WTC11 (cell line): ENCODE measurements around the gene ISG15. TPM values are rescaled to one million over a fixed set of nuclear protein-coding genes. Genes with fewer than 3 reads are reported as not detected.

Experiments
- ATAC-seq: fragments of 200-7000 bp; cut with Tn5 transposase; 2 replicates; pipeline ENCODE4 v1.10.0; 2021; ENCODE audit warnings: mild to moderate bottlenecking, moderate library complexity
- CTCF ChIA-PET: fragments of 300-600 bp; sonication (Branson Sonifier 250); formaldehyde crosslinking; loops from one replicate; lab custom pipeline; 2021; ENCODE audit warnings: antibody characterized with exemption; lab: Charles Lee
- POLR2A ChIA-PET: fragments of 350-600 bp; sonication (Branson Sonifier 250); formaldehyde crosslinking; loops from one replicate; lab custom pipeline; 2021; ENCODE audit warnings: antibody characterized with exemption; lab: Charles Lee
- DNase-seq: peaks from one replicate; pipeline ENCODE4 v3.0.0; 2021; ENCODE audit warnings: low spot score
- H3K27ac Mint-ChIP-seq: 2 replicates; pipeline ENCODE4 v1.8.0; 2021; ENCODE audit warnings: mixed read lengths
- H3K27me3 Mint-ChIP-seq: 2 replicates; pipeline ENCODE4 v1.8.0; 2021; ENCODE audit warnings: low read depth, mild to moderate bottlenecking, moderate library complexity, mixed read lengths
- H3K36me3 Mint-ChIP-seq: 2 replicates; pipeline ENCODE4 v1.8.0; 2021; ENCODE audit warnings: mixed read lengths
- H3K4me1 Mint-ChIP-seq: 2 replicates; pipeline ENCODE4 v1.8.0; 2022; ENCODE audit warnings: mixed read lengths
- H3K4me3 Mint-ChIP-seq: 2 replicates; pipeline ENCODE4 v1.8.0; 2021; ENCODE audit warnings: mild to moderate bottlenecking, moderate library complexity, mixed read lengths
- H3K9me3 Mint-ChIP-seq: 2 replicates; pipeline ENCODE4 v1.8.0; 2021; ENCODE audit warnings: mixed read lengths
- AFF4 ChIP-seq: sonication (generic); formaldehyde crosslinking; IDR thresholded peaks from 2 replicates; pipeline ENCODE4 v1.8.1; 2023; ENCODE audit warnings: mild to moderate bottlenecking, missing genetic modification reagents, borderline replicate concordance
- ATF2 ChIP-seq: sonication (generic); formaldehyde crosslinking; IDR thresholded peaks from 2 replicates; pipeline ENCODE4 v1.8.1; 2022; ENCODE audit warnings: low read depth, missing genetic modification reagents, borderline replicate concordance
- CREM ChIP-seq: sonication (generic); formaldehyde crosslinking; IDR thresholded peaks from 2 replicates; pipeline ENCODE4 v1.8.1; 2022; ENCODE audit warnings: mild to moderate bottlenecking, missing genetic modification reagents, moderate library complexity
- EMX1 ChIP-seq: fragments of 250-450 bp; sonication (Bioruptor Pico); IDR thresholded peaks from 2 replicates; pipeline ENCODE4 v1.8.0; 2021; ENCODE audit warnings: mild to moderate bottlenecking
- FOXP1 ChIP-seq: sonication (generic); formaldehyde crosslinking; IDR thresholded peaks from 2 replicates; pipeline ENCODE4 v1.8.0; 2022; ENCODE audit warnings: missing genetic modification reagents, mild to moderate bottlenecking, moderate library complexity, borderline replicate concordance
- IRF2 ChIP-seq: sonication (generic); formaldehyde crosslinking; IDR thresholded peaks from 2 replicates; pipeline ENCODE4 v1.8.0; 2022; ENCODE audit warnings: low read depth, missing genetic modification reagents, borderline replicate concordance
- NFATC4 ChIP-seq: fragments of 250-450 bp; sonication (Bioruptor Pico); IDR thresholded peaks from 2 replicates; pipeline ENCODE4 v1.9.0; 2021; ENCODE audit warnings: mild to moderate bottlenecking
- NFE2L1 ChIP-seq: sonication (generic); formaldehyde crosslinking; IDR thresholded peaks from 2 replicates; pipeline ENCODE4 v1.8.1; 2023; ENCODE audit warnings: missing genetic modification reagents
- NR2C2 ChIP-seq: sonication (generic); formaldehyde crosslinking; IDR thresholded peaks from 2 replicates; pipeline ENCODE4 v1.8.0; 2022; ENCODE audit warnings: mild to moderate bottlenecking, missing genetic modification reagents
- OVOL2 ChIP-seq: fragments of 250-450 bp; sonication (Bioruptor Pico); IDR thresholded peaks from 2 replicates; pipeline ENCODE4 v1.9.0; 2021; ENCODE audit warnings: mild to moderate bottlenecking, borderline replicate concordance
- SMAD4 ChIP-seq: sonication (generic); formaldehyde crosslinking; IDR thresholded peaks from 2 replicates; pipeline ENCODE4 v1.8.0; 2022; ENCODE audit warnings: mild to moderate bottlenecking, missing genetic modification reagents
- ZNF263 ChIP-seq: sonication (generic); formaldehyde crosslinking; IDR thresholded peaks from 2 replicates; pipeline ENCODE4 v1.8.1; 2022; ENCODE audit warnings: low read depth, mild to moderate bottlenecking, moderate library complexity, missing genetic modification reagents
- ZNF671 ChIP-seq: fragments of 250-450 bp; sonication (Bioruptor Pico); IDR thresholded peaks from 2 replicates; pipeline ENCODE4 v1.8.0; 2021; ENCODE audit warnings: mild to moderate bottlenecking
- total RNA-seq: library from RNA; stranded (reverse); gene quantifications from 3 replicates; pipeline ENCODE4 v1.2.3, GENCODE V29; 2021
- TF ChIP-seq, protein P1 (sequence below): sonication (generic); formaldehyde crosslinking; IDR thresholded peaks from 2 replicates; pipeline ENCODE4 v1.8.0; 2022; ENCODE audit warnings: mild to moderate bottlenecking, missing genetic modification reagents
- TF ChIP-seq, protein P2 (sequence below): fragments of 250-450 bp; sonication (Bioruptor Pico); IDR thresholded peaks from 2 replicates; pipeline ENCODE4 v1.9.0; 2021; ENCODE audit warnings: moderate library complexity, mild to moderate bottlenecking, inconsistent platforms, borderline replicate concordance
- TF ChIP-seq, protein P3 (sequence below): sonication (generic); formaldehyde crosslinking; IDR thresholded peaks from 2 replicates; pipeline ENCODE4 v1.8.0; 2022; ENCODE audit warnings: mild to moderate bottlenecking, missing genetic modification reagents
- TF ChIP-seq, protein P4 (sequence below): fragments of 200-600 bp; IDR thresholded peaks from 2 replicates; pipeline ENCODE4 v1.8.0; 2022; ENCODE audit warnings: antibody characterized with exemption
- TF ChIP-seq, protein P5 (sequence below): sonication (generic); formaldehyde crosslinking; IDR thresholded peaks from 2 replicates; pipeline ENCODE4 v1.8.1; 2023; ENCODE audit warnings: mild to moderate bottlenecking, moderate library complexity, missing genetic modification reagents

Gene ISG15
- total RNA-seq, 1 experiment from 2014 or later: 29.5 TPM

- Mint-ChIP-seq H3K27me3 (peaks cover 52% of the 10 kb centered on the region), H3K4me3 (no peak overlapping the region), H3K4me1 (peaks cover 14% of the 10 kb centered on the region), H3K9me3 (no peaks in the 10 kb centered on the region), H3K36me3 (peaks cover 5% of the 10 kb centered on the region; the same call in 1 of the 2 replicates), H3K27ac (no peak overlapping the region)
- DNase-seq: no peak
- TF ChIP-seq, protein P1, sequence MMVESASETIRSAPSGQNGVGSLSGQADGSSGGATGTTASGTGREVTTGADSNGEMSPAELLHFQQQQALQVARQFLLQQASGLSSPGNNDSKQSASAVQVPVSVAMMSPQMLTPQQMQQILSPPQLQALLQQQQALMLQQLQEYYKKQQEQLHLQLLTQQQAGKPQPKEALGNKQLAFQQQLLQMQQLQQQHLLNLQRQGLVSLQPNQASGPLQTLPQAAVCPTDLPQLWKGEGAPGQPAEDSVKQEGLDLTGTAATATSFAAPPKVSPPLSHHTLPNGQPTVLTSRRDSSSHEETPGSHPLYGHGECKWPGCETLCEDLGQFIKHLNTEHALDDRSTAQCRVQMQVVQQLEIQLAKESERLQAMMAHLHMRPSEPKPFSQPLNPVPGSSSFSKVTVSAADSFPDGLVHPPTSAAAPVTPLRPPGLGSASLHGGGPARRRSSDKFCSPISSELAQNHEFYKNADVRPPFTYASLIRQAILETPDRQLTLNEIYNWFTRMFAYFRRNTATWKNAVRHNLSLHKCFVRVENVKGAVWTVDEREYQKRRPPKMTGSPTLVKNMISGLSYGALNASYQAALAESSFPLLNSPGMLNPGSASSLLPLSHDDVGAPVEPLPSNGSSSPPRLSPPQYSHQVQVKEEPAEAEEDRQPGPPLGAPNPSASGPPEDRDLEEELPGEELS (CRISPR knock-in tag): no peak
- TF ChIP-seq ATF2 (CRISPR knock-in tag): no peak
- TF ChIP-seq, protein P2, sequence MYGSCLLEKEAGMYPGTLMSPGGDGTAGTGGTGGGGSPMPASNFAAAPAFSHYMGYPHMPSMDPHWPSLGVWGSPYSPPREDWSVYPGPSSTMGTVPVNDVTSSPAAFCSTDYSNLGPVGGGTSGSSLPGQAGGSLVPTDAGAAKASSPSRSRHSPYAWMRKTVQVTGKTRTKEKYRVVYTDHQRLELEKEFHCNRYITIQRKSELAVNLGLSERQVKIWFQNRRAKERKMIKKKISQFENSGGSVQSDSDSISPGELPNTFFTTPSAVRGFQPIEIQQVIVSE (CRISPR knock-in tag): no peak
- no peak for TF ChIP-seq FOXP1 (CRISPR knock-in tag)
- no peak for TF ChIP-seq NFATC4 (CRISPR knock-in tag)
- TF ChIP-seq SMAD4 (CRISPR knock-in tag): no peak
- ATAC-seq: no peak
- ChIA-PET POLR2A (interaction anchor here (0.6 to 1.6 kb wide), 2 partner anchors 11 to 33 kb away, joined by 3 to 4 read pairs; no protein-coding TSS in a partner anchor), CTCF (no interaction called here)
Measured at GRCh38 chr1:1035291-1035943, 22.1 kb downstream of the ISG15 start.

- Mint-ChIP-seq H3K4me3 (no peak overlapping the region), H3K4me1 (peaks cover 5% of the 10 kb centered on the region), H3K36me3 (peaks cover 5% of the 10 kb centered on the region; the same call in 1 of the 2 replicates), H3K9me3 (no peaks in the 10 kb centered on the region), H3K27me3 (peaks cover 46% of the 10 kb centered on the region), H3K27ac (no peak overlapping the region)
- POLR2A ChIA-PET: no interaction called here
- no peak for ATAC-seq
- no peak for DNase-seq
- CTCF ChIA-PET: interaction anchor here (0.7 to 4.0 kb wide), 4 partner anchors 26 to 254 kb away, joined by 3 to 35 read pairs (median 4); no protein-coding TSS in a partner anchor
- TF ChIP-seq OVOL2: no peak
- TF ChIP-seq, protein P3, sequence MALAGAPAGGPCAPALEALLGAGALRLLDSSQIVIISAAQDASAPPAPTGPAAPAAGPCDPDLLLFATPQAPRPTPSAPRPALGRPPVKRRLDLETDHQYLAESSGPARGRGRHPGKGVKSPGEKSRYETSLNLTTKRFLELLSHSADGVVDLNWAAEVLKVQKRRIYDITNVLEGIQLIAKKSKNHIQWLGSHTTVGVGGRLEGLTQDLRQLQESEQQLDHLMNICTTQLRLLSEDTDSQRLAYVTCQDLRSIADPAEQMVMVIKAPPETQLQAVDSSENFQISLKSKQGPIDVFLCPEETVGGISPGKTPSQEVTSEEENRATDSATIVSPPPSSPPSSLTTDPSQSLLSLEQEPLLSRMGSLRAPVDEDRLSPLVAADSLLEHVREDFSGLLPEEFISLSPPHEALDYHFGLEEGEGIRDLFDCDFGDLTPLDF (CRISPR knock-in tag): no peak
- TF ChIP-seq CREM (CRISPR knock-in tag): no peak
- TF ChIP-seq AFF4 (CRISPR knock-in tag): no peak
- TF ChIP-seq ZNF263 (CRISPR knock-in tag): no peak
- no peak for TF ChIP-seq ZNF671 (CRISPR knock-in tag)
- TF ChIP-seq, protein P4, sequence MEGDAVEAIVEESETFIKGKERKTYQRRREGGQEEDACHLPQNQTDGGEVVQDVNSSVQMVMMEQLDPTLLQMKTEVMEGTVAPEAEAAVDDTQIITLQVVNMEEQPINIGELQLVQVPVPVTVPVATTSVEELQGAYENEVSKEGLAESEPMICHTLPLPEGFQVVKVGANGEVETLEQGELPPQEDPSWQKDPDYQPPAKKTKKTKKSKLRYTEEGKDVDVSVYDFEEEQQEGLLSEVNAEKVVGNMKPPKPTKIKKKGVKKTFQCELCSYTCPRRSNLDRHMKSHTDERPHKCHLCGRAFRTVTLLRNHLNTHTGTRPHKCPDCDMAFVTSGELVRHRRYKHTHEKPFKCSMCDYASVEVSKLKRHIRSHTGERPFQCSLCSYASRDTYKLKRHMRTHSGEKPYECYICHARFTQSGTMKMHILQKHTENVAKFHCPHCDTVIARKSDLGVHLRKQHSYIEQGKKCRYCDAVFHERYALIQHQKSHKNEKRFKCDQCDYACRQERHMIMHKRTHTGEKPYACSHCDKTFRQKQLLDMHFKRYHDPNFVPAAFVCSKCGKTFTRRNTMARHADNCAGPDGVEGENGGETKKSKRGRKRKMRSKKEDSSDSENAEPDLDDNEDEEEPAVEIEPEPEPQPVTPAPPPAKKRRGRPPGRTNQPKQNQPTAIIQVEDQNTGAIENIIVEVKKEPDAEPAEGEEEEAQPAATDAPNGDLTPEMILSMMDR: no peak
- TF ChIP-seq, protein P5, sequence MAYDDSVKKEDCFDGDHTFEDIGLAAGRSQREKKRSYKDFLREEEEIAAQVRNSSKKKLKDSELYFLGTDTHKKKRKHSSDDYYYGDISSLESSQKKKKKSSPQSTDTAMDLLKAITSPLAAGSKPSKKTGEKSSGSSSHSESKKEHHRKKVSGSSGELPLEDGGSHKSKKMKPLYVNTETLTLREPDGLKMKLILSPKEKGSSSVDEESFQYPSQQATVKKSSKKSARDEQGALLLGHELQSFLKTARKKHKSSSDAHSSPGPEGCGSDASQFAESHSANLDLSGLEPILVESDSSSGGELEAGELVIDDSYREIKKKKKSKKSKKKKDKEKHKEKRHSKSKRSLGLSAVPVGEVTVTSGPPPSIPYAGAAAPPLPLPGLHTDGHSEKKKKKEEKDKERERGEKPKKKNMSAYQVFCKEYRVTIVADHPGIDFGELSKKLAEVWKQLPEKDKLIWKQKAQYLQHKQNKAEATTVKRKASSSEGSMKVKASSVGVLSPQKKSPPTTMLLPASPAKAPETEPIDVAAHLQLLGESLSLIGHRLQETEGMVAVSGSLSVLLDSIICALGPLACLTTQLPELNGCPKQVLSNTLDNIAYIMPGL (CRISPR knock-in tag): no peak
- TF ChIP-seq NFE2L1: no peak
- TF ChIP-seq EMX1 (CRISPR knock-in tag): no peak
- TF ChIP-seq NR2C2 (CRISPR knock-in tag): no peak
- no peak for TF ChIP-seq IRF2 (CRISPR knock-in tag)
Measured at GRCh38 chr1:1037366-1038327, 24.4 kb downstream of the ISG15 start.
